ENCODE data around the gene KIF12. TPM values are rescaled to one million over a fixed set of nuclear protein-coding genes. Genes with fewer than 3 reads are reported as not detected.

Gene KIF12
- total and polyA plus RNA-seq, 3 experiments from 2014 or later, result not detected

DNA sequence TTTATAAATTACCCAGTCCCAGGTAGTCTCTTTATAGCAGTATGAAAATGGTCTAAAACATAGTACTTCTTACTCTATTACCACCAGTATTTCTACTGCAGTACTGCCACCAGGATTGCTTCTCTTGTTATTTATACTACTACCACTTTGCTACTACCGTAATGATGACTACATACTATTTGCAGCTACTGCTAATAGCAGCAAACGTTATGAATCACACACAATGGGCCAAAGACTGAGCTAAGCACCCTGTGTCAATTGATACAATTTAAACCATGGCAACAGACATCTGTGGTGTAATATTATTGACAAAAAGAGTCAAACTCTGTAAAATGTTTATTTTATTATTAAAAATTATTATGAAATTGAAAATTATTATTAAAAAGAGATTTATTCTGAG, 15.3 kb upstream of the KIF12 start:
- H3K27me3 ChIP-seq (ENCODE audit: insufficient read depth, low read length, poor library complexity, severe bottlenecking), result no peaks in the 10 kb centered on the region
- CTCF ChIA-PET, result no interaction called here
- no peak for DNase-seq

DNA sequence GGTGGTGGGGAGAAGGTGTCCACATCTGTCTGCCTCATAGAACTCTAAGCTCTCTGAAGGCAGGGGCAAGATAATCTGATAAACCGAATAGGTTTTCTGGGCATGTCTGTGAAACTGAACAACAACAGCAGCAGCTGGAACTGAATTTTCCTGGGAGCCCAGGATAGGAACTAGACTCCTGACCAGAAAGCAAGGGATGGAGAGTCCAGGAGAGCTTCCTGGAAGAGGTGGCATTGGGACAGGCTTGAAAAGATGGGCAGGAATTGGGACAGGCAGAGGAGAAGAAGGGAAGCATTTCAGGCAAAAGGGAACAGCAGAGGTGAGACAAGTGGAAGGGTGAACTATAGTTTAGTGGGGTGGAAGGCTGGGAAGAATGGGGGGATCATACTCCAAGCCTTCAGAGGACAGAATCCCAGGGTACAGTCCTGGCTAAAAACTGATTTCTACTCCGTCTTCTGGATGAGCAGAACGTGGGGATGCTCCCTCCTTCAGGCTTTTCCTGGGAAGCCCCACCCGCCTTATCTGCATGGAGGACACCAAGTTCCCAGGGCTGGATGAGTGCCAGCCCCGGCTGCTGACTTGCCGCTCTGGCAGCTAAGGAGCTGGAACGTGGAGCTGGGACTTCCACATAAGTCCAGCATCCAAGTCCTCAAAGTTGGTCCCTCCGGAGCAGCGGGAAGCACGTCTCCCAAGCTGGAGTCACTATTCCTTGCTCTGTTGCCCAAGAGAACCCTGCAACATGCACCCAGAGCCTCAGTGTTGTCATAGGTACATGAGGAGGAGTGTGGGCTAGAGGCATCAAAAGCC, 13.9 kb upstream of the KIF12 start:
- Mint-ChIP-seq H3K27ac (no peak overlapping the region), H3K4me1 (no peaks in the 10 kb centered on the region), H3K9me3 (peaks cover 0 to 1% (median 0%) of the 10 kb centered on the region in 5 donors), H3K4me3 (no peak overlapping the region), H3K27me3 (peaks cover 20 to 42% of the 10 kb centered on the region in 2 donors), H3K36me3 (no peaks in the 10 kb centered on the region)
- Histone ChIP-seq H3K27ac (ENCODE audit: low read depth, low read length) (no peak overlapping the region), H3K4me1 (ENCODE audit: insufficient read depth, low read length) (no peaks in the 10 kb centered on the region), H3K27me3 (ENCODE audit: insufficient read depth, low read length, poor library complexity, severe bottlenecking) (no peaks in the 10 kb centered on the region), H3K9me3 (ENCODE audit: low read length) (no peaks in the 10 kb centered on the region), H3K36me3 (ENCODE audit: insufficient read depth, low read length) (no peaks in the 10 kb centered on the region), H3K4me3 (ENCODE audit: low read length) (no peak overlapping the region)
- ChIA-PET POLR2A (no interaction called here), CTCF (no interaction called here)
- DNase-seq, result no peak

More for the DNA sequence above, 15.3 kb upstream of the KIF12 start:
- Mint-ChIP-seq H3K4me1 (no peaks in the 10 kb centered on the region), H3K9me3 (no peaks in the 10 kb centered on the region), H3K36me3 (no peaks in the 10 kb centered on the region), H3K27me3 (peaks cover 20 to 51% of the 10 kb centered on the region in 2 donors), H3K27ac (no peak overlapping the region), H3K4me3 (no peak overlapping the region)
- no peaks in the 10 kb centered on the region for H3K36me3 ChIP-seq (ENCODE audit: insufficient read depth, low read length)
- no peaks in the 10 kb centered on the region for H3K9me3 ChIP-seq (ENCODE audit: low read length)
- H3K4me1 ChIP-seq (ENCODE audit: insufficient read depth, low read length), result no peaks in the 10 kb centered on the region
- H3K27ac ChIP-seq (ENCODE audit: low read depth, low read length), result no peak overlapping the region
- POLR2A ChIA-PET, result no interaction called here
- H3K4me3 ChIP-seq (ENCODE audit: low read length), result no peak overlapping the region

DNA sequence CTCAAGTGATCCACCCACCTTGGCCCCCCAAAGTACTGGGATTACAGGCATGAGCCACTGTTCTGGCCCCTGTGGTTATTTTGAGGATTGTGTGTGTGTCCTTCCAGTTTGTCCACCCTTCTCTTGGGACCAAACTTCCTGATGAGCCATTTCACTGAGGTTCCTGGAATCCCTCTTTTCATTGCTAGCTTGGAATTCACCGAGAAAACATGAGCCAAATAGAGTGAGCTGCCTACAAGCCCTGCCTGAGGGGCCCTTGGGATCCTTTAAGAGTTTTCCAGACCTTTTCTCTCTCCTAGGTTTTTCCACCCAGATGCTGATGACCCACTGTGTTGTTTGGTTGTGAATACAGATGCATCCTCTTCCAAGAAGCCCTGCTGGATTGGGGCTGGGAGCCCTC, 13.2 kb upstream of the KIF12 start:
- H3K9me3 ChIP-seq (ENCODE audit: low read length), result no peaks in the 10 kb centered on the region
- no peak overlapping the region for H3K4me3 ChIP-seq (ENCODE audit: low read length)
- H3K36me3 ChIP-seq (ENCODE audit: insufficient read depth, low read length), result no peaks in the 10 kb centered on the region
- no peaks in the 10 kb centered on the region for H3K36me3 Mint-ChIP-seq
- peaks cover 18 to 36% of the 10 kb centered on the region in 2 donors for H3K27me3 Mint-ChIP-seq
- H3K9me3 Mint-ChIP-seq, result peaks cover 0 to 1% (median 0%) of the 10 kb centered on the region in 5 donors
- no peaks in the 10 kb centered on the region for H3K27me3 ChIP-seq (ENCODE audit: insufficient read depth, low read length, poor library complexity, severe bottlenecking)
- H3K4me3 Mint-ChIP-seq, result no peak overlapping the region
- H3K27ac Mint-ChIP-seq, result no peak overlapping the region
- POLR2A ChIA-PET, result no interaction called here
- H3K27ac ChIP-seq (ENCODE audit: low read depth, low read length), result no peak overlapping the region
- no peaks in the 10 kb centered on the region for H3K4me1 ChIP-seq (ENCODE audit: insufficient read depth, low read length)
- CTCF ChIA-PET, result no interaction called here
- DNase-seq, result no peak
- no peaks in the 10 kb centered on the region for H3K4me1 Mint-ChIP-seq

DNA sequence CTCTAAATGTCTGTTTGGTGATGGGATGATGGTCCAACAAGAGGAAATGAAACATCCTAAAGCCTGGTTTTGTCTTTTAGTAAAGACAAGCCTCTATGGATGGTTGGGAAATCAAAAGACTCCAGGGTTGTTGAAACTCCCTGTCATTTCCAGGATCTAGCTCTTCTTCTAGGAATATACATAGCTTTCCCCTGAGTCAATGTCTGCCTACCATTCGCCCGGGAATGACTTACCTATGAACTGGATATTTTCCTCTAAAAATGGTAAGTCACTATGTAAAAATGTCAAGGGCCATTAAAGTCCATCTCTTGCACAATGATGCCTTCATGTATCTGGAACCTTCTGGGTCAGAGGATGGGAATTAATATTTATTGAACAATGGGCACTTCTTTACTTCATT, 11.1 kb upstream of the KIF12 start:
- DNase-seq, result no peak
- no peak overlapping the region for H3K27ac Mint-ChIP-seq
- no peak overlapping the region for H3K27ac ChIP-seq (ENCODE audit: low read depth, low read length)
- no peaks in the 10 kb centered on the region for H3K36me3 ChIP-seq (ENCODE audit: insufficient read depth, low read length)
- no peaks in the 10 kb centered on the region for H3K4me1 ChIP-seq (ENCODE audit: insufficient read depth, low read length)
- H3K4me3 Mint-ChIP-seq, result no peak overlapping the region
- H3K9me3 ChIP-seq (ENCODE audit: low read length), result no peaks in the 10 kb centered on the region
- ChIA-PET CTCF (no interaction called here), POLR2A (no interaction called here)
- no peaks in the 10 kb centered on the region for H3K4me1 Mint-ChIP-seq
- peaks cover 0 to 1% (median 0%) of the 10 kb centered on the region in 5 donors for H3K9me3 Mint-ChIP-seq
- H3K27me3 Mint-ChIP-seq, result peaks cover 16 to 25% of the 10 kb centered on the region in 2 donors
- H3K4me3 ChIP-seq (ENCODE audit: low read length), result no peak overlapping the region
- no peaks in the 10 kb centered on the region for H3K36me3 Mint-ChIP-seq
- H3K27me3 ChIP-seq (ENCODE audit: insufficient read depth, low read length, poor library complexity, severe bottlenecking), result no peaks in the 10 kb centered on the region

DNA sequence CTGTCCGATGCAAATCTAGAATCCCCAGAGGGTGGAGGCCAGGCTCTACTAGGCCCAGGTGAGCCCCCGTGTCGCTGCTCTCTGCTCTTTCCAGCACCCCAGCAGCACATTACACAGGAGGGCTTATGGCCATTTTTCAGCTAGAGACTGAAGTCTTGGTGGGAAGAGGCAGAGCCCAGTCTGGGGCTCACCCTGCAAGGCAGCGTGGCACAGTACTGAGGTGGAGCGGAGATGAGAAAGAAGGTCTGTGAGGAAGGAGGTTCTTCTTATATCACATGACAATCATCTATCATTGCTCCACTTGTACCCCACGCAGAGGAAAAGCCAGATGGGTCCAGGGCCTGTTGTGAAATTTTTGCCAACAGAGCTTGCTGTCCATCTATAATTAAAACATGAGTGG, 10.0 kb upstream of the KIF12 start:
- Histone ChIP-seq H3K36me3 (ENCODE audit: insufficient read depth, low read length) (no peaks in the 10 kb centered on the region), H3K9me3 (ENCODE audit: low read length) (no peaks in the 10 kb centered on the region), H3K4me3 (ENCODE audit: low read length) (no peak overlapping the region), H3K27me3 (ENCODE audit: insufficient read depth, low read length, poor library complexity, severe bottlenecking) (no peaks in the 10 kb centered on the region), H3K27ac (ENCODE audit: low read depth, low read length) (no peak overlapping the region), H3K4me1 (ENCODE audit: insufficient read depth, low read length) (no peaks in the 10 kb centered on the region)
- Mint-ChIP-seq H3K27ac (no peak overlapping the region), H3K4me3 (no peak overlapping the region), H3K9me3 (peaks cover 0 to 1% (median 0%) of the 10 kb centered on the region in 5 donors), H3K27me3 (peaks cover 15 to 24% of the 10 kb centered on the region in 2 donors), H3K4me1 (no peaks in the 10 kb centered on the region), H3K36me3 (no peaks in the 10 kb centered on the region)
- DNase-seq, result no peak
- ChIA-PET CTCF (interaction anchor here (1.4 to 1.7 kb wide), 2 partner anchors 10 to 181 kb away, joined by 3 to 6 read pairs; partner anchors contain the start of gene KIF12), POLR2A (no interaction called here)

DNA sequence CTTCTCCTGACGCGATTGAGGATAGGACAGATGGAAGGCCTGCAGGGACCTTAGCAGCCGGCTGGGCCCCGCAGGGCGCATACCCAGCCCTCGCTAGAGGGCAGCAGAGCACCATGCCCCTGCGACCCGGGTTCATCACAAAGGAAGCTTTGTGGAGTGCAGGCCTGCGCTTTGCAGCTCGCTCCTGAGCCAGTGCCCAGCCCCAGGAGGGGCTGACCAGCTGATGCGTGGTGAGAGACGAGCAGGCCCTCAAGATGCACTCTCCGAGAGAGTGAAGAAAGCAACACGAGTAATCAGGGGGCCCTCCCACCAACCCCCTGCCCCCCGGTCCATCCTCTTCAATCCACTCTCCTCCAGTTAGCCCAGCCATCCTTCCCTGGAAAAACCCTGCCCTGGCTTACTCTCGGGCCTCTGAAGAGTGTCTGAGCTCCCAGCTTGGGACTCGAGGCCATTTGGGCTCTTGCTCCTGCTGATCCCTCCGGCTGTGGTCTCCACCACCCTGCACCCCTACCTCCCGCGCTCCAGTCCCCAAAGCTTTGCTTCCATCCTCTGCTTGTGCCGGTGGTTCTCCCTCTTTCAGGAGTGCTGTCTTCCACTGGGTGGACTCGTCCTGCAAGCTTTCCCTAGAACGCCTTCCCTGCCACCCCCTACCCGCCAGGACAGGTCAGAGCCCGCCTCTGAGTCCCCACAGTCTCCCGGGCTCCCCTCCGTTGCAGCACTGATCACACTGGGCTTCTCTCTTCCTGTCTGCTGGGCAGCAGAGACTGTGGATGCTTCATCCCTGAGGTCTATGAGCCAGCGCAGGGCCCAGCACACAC, 9.1 kb upstream of the KIF12 start:
- H3K4me3 ChIP-seq (ENCODE audit: low read length), result no peak overlapping the region
- no peaks in the 10 kb centered on the region for H3K9me3 ChIP-seq (ENCODE audit: low read length)
- H3K27ac ChIP-seq (ENCODE audit: low read depth, low read length), result no peak overlapping the region
- Mint-ChIP-seq H3K4me3 (no peak overlapping the region), H3K9me3 (peaks cover 0 to 1% (median 0%) of the 10 kb centered on the region in 5 donors), H3K27ac (no peak overlapping the region), H3K27me3 (peaks cover 9 to 21% of the 10 kb centered on the region in 2 donors), H3K36me3 (no peaks in the 10 kb centered on the region), H3K4me1 (no peaks in the 10 kb centered on the region)
- H3K36me3 ChIP-seq (ENCODE audit: insufficient read depth, low read length), result no peaks in the 10 kb centered on the region
- POLR2A ChIA-PET, result no interaction called here
- DNase-seq, result peak in 2 of 5 donors; percentile 7 to 19
- H3K4me1 ChIP-seq (ENCODE audit: insufficient read depth, low read length), result no peaks in the 10 kb centered on the region
- H3K27me3 ChIP-seq (ENCODE audit: insufficient read depth, low read length, poor library complexity, severe bottlenecking), result no peaks in the 10 kb centered on the region
- CTCF ChIA-PET, result interaction anchor here (0.5 to 1.7 kb wide), 6 partner anchors 9 to 186 kb away, joined by 3 to 6 read pairs (median 4); partner anchors contain the start of gene KIF12

DNA sequence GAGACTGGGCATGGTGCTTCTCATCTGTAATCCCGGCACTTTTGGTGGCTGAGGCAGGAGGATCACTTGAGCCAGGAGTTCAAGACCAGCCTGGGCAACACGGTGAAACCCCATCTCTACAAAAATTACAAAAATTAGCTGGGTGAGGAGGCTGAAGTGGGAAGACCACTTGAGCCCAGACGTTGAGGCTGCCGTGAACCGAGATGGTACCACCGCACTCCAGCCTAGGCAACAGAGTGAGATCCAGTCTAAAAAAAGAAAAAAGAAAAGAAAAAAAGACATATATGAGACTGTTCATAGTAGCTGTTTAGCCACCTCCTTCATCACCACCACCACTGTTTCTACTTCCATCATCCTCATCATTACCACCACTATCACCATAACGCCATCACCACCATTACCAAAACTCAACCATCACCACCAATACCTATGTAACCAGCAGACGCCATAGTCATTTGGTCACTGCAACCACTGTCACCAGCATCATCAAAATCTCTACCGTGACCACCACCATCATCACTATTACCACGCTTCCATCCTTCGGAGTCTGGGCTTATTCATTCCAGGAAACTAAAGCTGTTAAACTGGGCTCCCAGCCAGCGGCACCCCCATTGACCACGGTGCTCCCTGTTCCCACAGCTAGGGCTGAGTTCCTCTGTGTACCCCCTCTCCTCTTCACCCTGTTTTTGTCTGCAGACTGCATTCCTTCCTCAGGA, 8.4 kb upstream of the KIF12 start:
- Histone ChIP-seq H3K4me3 (ENCODE audit: low read length) (no peak overlapping the region), H3K36me3 (ENCODE audit: insufficient read depth, low read length) (no peaks in the 10 kb centered on the region), H3K27me3 (ENCODE audit: insufficient read depth, low read length, poor library complexity, severe bottlenecking) (no peaks in the 10 kb centered on the region), H3K27ac (ENCODE audit: low read depth, low read length) (no peak overlapping the region), H3K9me3 (ENCODE audit: low read length) (no peaks in the 10 kb centered on the region), H3K4me1 (ENCODE audit: insufficient read depth, low read length) (no peaks in the 10 kb centered on the region)
- CTCF ChIA-PET, result interaction anchor here (1.1 to 1.7 kb wide), 4 partner anchors 8 to 20 kb away, joined by 3 to 6 read pairs (median 4); partner anchors contain the start of gene KIF12
- peaks cover 0 to 3% (median 1%) of the 10 kb centered on the region in 5 donors for H3K9me3 Mint-ChIP-seq
- H3K36me3 Mint-ChIP-seq, result no peaks in the 10 kb centered on the region
- peaks cover 5 to 19% of the 10 kb centered on the region in 2 donors for H3K27me3 Mint-ChIP-seq
- H3K27ac Mint-ChIP-seq, result no peak overlapping the region
- POLR2A ChIA-PET, result no interaction called here
- no peak overlapping the region for H3K4me3 Mint-ChIP-seq
- no peaks in the 10 kb centered on the region for H3K4me1 Mint-ChIP-seq
- no peak for DNase-seq
